Activated CD4-positive, CD25-positive, alpha-beta regulatory T cell (primary cell): ENCODE data around the gene HIBADH.
"Not testable (repeated sequence)": the region's sequence is repeated elsewhere in the genome, so short reads cannot be mapped to it uniquely, and the experiment has no call there.

Experiments
- DNase-seq, 4 experiments: peaks; one replicate each; lab custom pipeline; 2025; lab: John Stamatoyannopoulos, UW

HIBADH gene

GRCh38 chr7:27600247-27600646, 62.4 kb downstream of the HIBADH start:
- DNase-seq: no peak

- DNase-seq: no peak
Observed at GRCh38 chr7:27595009-27595408, 67.7 kb downstream of the HIBADH start.

GRCh38 chr7:27593226-27593625, 69.5 kb downstream of the HIBADH start:
- no peak for DNase-seq

- no peak for DNase-seq
Observed at GRCh38 chr7:27590416-27590815, 72.3 kb downstream of the HIBADH start.

- no peak for DNase-seq
Observed at GRCh38 chr7:27587429-27587828, 75.3 kb downstream of the HIBADH start.

- DNase-seq: no peak
Observed at GRCh38 chr7:27586825-27587224, 75.9 kb downstream of the HIBADH start.

- no peak for DNase-seq
Observed at GRCh38 chr7:27585781-27586447, 76.8 kb downstream of the HIBADH start.

GRCh38 chr7:27581906-27582305, 80.8 kb downstream of the HIBADH start:
- no peak for DNase-seq

- no peak for DNase-seq
Observed at GRCh38 chr7:27581119-27581518, 81.6 kb downstream of the HIBADH start.

- no peak for DNase-seq
Observed at GRCh38 chr7:27579565-27579964, 83.1 kb downstream of the HIBADH start.

GRCh38 chr7:27578169-27578568, 84.5 kb downstream of the HIBADH start:
- DNase-seq: not testable (repeated sequence)

- DNase-seq: no peak
Observed at GRCh38 chr7:27576360-27576944, 86.2 kb downstream of the HIBADH start.

- DNase-seq: no peak
Observed at GRCh38 chr7:27575613-27576012, 87.1 kb downstream of the HIBADH start.

- no peak for DNase-seq
Observed at GRCh38 chr7:27569106-27569505, 93.6 kb downstream of the HIBADH start.

- no peak for DNase-seq
Observed at GRCh38 chr7:27567266-27567665, 95.4 kb downstream of the HIBADH start.

GRCh38 chr7:27564881-27565482, 97.7 kb downstream of the HIBADH start:
- DNase-seq: no peak

GRCh38 chr7:27560706-27561235, 101.9 kb downstream of the HIBADH start:
- DNase-seq: no peak

- DNase-seq: no peak
Observed at GRCh38 chr7:27555670-27556069, 107.0 kb downstream of the HIBADH start.

- no peak for DNase-seq
Observed at GRCh38 chr7:27554826-27555225, 107.9 kb downstream of the HIBADH start.

- DNase-seq: no peak
Observed at GRCh38 chr7:27553273-27553672, 109.4 kb downstream of the HIBADH start.

- DNase-seq: no peak
Observed at GRCh38 chr7:27551803-27552400, 110.8 kb downstream of the HIBADH start.

- no peak for DNase-seq
Observed at GRCh38 chr7:27549606-27550005, 113.1 kb downstream of the HIBADH start.

GRCh38 chr7:27548304-27548703, 114.4 kb downstream of the HIBADH start:
- no peak for DNase-seq
